KMS-11 (cell line): ENCODE data around the gene CCDC157.

ENCODE experiments used
- H2AFZ ChIP-seq: fragments of 200-600 bp; sonication (generic); 2 replicates; pipeline ENCODE4 v1.6.1; 2016; ENCODE audit warnings: antibody characterized with exemption, mixed run types, low read depth
- H3K27ac ChIP-seq: fragments of 200-600 bp; sonication (generic); 2 replicates; pipeline ENCODE4 v1.6.1; 2016; ENCODE audit warnings: mild to moderate bottlenecking, mixed run types
- H3K27me3 ChIP-seq: fragments of 200-600 bp; sonication (generic); 2 replicates; pipeline ENCODE4 v1.6.1; 2017; ENCODE audit warnings: mild to moderate bottlenecking, low read depth, mixed run types, moderate library complexity; ENCODE audit not compliant: insufficient read depth
- H3K36me3 ChIP-seq: fragments of 200-600 bp; sonication (generic); 2 replicates; pipeline ENCODE4 v1.6.1; 2017; ENCODE audit warnings: mild to moderate bottlenecking, mixed run types; ENCODE audit not compliant: insufficient read depth
- H3K4me1 ChIP-seq: fragments of 200-600 bp; sonication (generic); 2 replicates; pipeline ENCODE4 v1.6.1; 2016; ENCODE audit warnings: mild to moderate bottlenecking, low read depth, mixed run types; ENCODE audit not compliant: poor library complexity, severe bottlenecking
- H3K4me2 ChIP-seq: fragments of 200-600 bp; sonication (generic); 2 replicates; pipeline ENCODE4 v1.7.0; 2016; ENCODE audit warnings: mild to moderate bottlenecking, mixed run types
- H3K4me3 ChIP-seq: fragments of 200-600 bp; sonication (generic); IDR thresholded peaks from 2 replicates; pipeline ENCODE4 v1.6.1; 2017; ENCODE audit warnings: low read depth, low read length, mixed read lengths; ENCODE audit not compliant: insufficient read depth
- H3K79me2 ChIP-seq: fragments of 200-600 bp; sonication (generic); 2 replicates; pipeline ENCODE4 v1.6.1; 2016; ENCODE audit warnings: low read depth, mixed run types; ENCODE audit not compliant: insufficient read depth
- H3K9ac ChIP-seq: fragments of 200-600 bp; sonication (generic); 2 replicates; pipeline ENCODE4 v1.6.1; 2016; ENCODE audit warnings: mild to moderate bottlenecking, mixed run types
- H4K20me1 ChIP-seq: fragments of 200-600 bp; sonication (generic); 2 replicates; pipeline ENCODE4 v1.6.1; 2016; ENCODE audit warnings: mild to moderate bottlenecking, mixed run types; ENCODE audit not compliant: insufficient read depth
- TF ChIP-seq, protein P1 (sequence below): fragments of 200-600 bp; sonication (generic); conservative IDR thresholded peaks from 2 replicates; pipeline ENCODE4 v1.6.1; 2017; ENCODE audit warnings: low read depth, mild to moderate bottlenecking, antibody characterized with exemption, low read length, moderate library complexity, mixed read lengths

Gene CCDC157

DNA sequence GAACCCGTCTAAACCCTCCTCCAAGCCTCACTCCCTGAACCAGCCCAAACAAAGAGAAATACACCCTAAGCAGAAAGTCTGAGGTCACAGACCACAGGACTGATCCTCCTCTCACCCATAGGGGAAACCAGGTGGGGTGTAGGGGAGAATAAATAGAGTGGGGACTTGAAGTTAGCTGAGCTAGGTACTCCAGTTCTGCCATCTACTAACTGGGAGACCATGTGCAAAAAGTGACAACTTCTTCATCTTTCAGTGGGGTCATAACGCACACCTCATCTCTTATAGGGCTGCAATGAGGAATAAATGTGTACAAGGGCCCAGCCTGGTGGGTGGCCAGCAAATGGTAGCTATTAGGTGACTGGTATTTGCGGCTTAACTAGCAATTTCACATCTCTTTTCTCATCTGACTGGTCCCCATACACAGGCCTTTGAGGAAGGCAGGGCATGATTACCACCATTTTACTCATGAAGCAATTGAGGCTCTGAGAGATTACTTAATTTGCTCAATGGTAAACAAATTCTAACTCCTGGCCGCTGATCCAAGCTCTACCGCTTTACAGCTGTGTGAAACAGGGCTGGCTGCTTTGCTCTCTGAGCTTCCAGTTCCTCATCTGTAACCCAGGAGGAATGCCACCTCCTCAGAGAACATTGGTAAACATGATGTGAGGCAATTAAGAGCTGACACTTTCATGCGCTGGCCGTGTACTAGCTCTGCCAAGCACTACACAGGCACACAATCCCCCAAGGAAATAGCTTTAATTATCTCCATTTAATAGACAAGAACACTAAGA is 46.7 kb upstream of the CCDC157 start:
- H3K9ac ChIP-seq: peak overlapping the region; percentile 33; the same call in 1 of the 2 replicates
- H3K27ac ChIP-seq: peak overlapping the region; percentile 88
- H3K27me3 ChIP-seq: no peaks in the 10 kb centered on the region
- H3K79me2 ChIP-seq: peaks cover 50% of the 10 kb centered on the region; the same call in 1 of the 2 replicates
- no peak overlapping the region for H3K4me3 ChIP-seq
- H3K4me1 ChIP-seq: peaks cover 97% of the 10 kb centered on the region
- H2AFZ ChIP-seq: no peak overlapping the region
- no peaks in the 10 kb centered on the region for H4K20me1 ChIP-seq
- TF ChIP-seq, protein P1, sequence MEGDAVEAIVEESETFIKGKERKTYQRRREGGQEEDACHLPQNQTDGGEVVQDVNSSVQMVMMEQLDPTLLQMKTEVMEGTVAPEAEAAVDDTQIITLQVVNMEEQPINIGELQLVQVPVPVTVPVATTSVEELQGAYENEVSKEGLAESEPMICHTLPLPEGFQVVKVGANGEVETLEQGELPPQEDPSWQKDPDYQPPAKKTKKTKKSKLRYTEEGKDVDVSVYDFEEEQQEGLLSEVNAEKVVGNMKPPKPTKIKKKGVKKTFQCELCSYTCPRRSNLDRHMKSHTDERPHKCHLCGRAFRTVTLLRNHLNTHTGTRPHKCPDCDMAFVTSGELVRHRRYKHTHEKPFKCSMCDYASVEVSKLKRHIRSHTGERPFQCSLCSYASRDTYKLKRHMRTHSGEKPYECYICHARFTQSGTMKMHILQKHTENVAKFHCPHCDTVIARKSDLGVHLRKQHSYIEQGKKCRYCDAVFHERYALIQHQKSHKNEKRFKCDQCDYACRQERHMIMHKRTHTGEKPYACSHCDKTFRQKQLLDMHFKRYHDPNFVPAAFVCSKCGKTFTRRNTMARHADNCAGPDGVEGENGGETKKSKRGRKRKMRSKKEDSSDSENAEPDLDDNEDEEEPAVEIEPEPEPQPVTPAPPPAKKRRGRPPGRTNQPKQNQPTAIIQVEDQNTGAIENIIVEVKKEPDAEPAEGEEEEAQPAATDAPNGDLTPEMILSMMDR: no peak
- H3K4me2 ChIP-seq: peak overlapping the region; percentile 95
- no peaks in the 10 kb centered on the region for H3K36me3 ChIP-seq

DNA sequence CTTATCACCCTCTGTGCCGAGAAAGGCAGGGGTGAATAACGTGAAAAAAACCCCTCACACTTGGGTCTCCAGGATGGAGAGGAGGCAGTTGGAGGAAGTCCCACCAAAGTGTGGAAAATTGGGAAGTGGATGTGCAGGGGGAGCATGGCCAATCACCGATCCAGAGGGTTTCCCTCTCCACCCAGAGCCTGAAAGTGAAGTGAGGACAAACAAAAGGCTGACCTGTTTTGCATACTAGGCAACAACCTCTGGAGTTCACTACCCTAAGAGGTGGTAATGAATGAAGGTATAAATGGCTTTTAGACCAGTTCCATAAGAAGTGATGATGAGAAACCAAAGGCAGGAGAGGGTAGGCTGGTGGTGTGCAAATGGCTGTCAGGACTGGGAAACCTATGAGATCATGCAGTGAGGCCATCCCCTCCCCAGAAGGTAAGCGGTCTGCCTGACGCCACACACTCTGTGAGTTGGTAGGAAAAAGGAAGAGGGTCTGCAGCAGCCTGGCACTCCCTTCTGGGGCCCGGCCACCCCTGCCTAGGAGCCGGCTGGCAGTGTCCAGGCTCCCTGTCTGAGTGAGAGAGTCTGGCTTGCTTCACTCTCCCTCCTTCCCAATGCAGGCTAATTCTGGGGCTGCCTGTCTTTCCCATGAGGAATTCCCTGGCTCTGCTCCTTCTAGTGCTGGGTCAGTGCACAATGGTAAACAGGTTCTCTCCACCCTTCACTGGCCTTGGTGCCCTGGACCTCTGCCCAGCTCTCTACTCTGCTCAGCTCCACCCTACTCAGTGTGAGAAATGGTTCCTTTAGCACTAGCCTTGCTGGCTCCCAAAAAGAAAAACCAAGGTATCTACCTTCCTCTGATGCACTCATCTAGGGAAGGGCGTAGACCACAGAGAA is 45.7 kb upstream of the CCDC157 start:
- Histone ChIP-seq H3K4me3 (no peak overlapping the region), H2AFZ (no peak overlapping the region), H3K79me2 (peaks cover 60% of the 10 kb centered on the region; the same call in 1 of the 2 replicates), H3K27me3 (no peaks in the 10 kb centered on the region), H3K27ac (peak overlapping the region; percentile 88), H3K4me2 (peak overlapping the region; percentile 95), H3K4me1 (peaks cover 97% of the 10 kb centered on the region), H3K36me3 (no peaks in the 10 kb centered on the region), H3K9ac (peak overlapping the region; percentile 33; the same call in 1 of the 2 replicates), H4K20me1 (no peaks in the 10 kb centered on the region)
- TF ChIP-seq, protein P1: no peak

DNA sequence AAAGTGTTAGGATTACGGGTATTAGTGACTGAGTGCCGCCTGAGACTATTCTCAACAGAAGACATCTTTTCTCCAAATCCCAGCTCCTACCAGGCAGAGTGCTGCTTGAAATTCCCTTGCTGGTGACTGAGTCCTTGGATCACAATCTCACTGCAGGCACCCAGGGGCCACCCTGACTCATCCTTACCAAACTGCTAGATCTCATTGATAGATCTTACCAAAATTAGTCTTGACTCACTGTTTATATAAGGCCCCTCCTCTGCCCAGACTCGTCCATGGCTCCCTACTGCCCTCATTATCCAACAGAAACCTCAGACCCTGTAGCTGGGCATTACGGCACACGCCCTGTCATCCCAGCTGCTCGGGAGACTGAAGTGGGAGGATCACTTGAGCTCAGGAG is 44.8 kb upstream of the CCDC157 start:
- Histone ChIP-seq H3K4me3 (no peak overlapping the region), H3K9ac (no peak overlapping the region), H3K27ac (peak overlapping the region; percentile 88), H3K4me2 (peak overlapping the region; percentile 95; the same call in 1 of the 2 replicates), H2AFZ (no peak overlapping the region), H3K79me2 (peaks cover 53% of the 10 kb centered on the region; the same call in 1 of the 2 replicates), H3K36me3 (no peaks in the 10 kb centered on the region), H3K4me1 (peaks cover 94% of the 10 kb centered on the region), H3K27me3 (no peaks in the 10 kb centered on the region), H4K20me1 (no peaks in the 10 kb centered on the region)
- TF ChIP-seq, protein P1: no peak

DNA sequence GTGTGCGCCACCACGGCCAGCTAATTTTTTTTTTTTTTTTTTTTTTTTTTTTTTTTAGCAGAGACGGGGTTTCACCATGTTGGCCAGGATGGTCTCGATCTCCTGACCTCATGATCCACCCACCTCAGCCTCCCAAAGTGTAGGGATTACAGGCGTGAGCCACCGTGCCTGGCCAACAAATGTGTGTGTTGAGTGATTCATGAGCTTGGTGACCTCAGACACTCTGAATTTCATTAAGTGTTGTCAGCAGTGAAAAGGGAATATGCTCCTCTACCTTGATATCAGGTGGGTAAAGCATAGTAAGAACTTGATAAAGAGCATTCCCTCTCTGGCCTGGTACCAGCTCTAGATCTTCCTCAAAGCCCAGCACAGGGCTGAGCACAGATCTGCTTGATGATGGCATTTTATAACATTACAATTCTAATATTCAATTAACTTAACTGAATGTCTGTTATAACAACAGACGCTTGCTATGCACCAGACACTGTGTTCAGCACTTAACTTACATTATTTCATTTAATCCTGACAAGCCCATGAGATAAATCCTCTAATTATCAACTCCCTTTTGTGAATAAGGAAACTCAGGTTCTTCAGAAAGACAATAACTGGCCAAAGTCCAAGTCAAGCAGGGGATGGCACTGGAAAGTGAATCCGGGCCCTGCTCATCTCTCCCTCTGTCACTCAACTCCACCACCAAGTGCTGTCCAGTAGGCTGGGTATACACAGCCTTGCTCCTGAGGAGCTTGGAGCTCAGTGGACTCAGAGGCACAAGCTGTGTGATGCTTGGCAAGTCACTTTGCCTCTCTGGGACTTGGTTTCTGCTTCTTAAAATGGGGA is 43.1 kb upstream of the CCDC157 start:
- Histone ChIP-seq H2AFZ (no peak overlapping the region), H3K9ac (no peak overlapping the region), H3K79me2 (peaks cover 46% of the 10 kb centered on the region; the same call in 1 of the 2 replicates), H4K20me1 (no peaks in the 10 kb centered on the region), H3K4me3 (no peak overlapping the region), H3K36me3 (no peaks in the 10 kb centered on the region), H3K4me1 (peaks cover 83% of the 10 kb centered on the region), H3K27me3 (no peaks in the 10 kb centered on the region), H3K27ac (no peak overlapping the region), H3K4me2 (no peak overlapping the region)
- TF ChIP-seq, protein P1: no peak
